GM10266 (cell line): ENCODE measurements around the gene SEMA3E.
"Not testable (repeated sequence)": the region's sequence is repeated elsewhere in the genome, so short reads cannot be mapped to it uniquely, and the experiment has no call there.

Source experiments
- DNase-seq: peaks from one replicate; pipeline ENCODE4 v3.0.0; 2012; ENCODE audit errors: extremely low spot score
- TF ChIP-seq, protein P1 (sequence below): IDR thresholded peaks from 2 replicates; pipeline ENCODE4 v1.5.1; 2012; ENCODE audit warnings: mild to moderate bottlenecking, low read depth; ENCODE audit not compliant: control insufficient read depth, insufficient read depth; ENCODE audit errors: missing control alignments

The SEMA3E gene

GRCh38 chr7:83465643-83466042 is 183.3 kb downstream of the SEMA3E start:
- DNase-seq = no peak
- TF ChIP-seq, protein P1, sequence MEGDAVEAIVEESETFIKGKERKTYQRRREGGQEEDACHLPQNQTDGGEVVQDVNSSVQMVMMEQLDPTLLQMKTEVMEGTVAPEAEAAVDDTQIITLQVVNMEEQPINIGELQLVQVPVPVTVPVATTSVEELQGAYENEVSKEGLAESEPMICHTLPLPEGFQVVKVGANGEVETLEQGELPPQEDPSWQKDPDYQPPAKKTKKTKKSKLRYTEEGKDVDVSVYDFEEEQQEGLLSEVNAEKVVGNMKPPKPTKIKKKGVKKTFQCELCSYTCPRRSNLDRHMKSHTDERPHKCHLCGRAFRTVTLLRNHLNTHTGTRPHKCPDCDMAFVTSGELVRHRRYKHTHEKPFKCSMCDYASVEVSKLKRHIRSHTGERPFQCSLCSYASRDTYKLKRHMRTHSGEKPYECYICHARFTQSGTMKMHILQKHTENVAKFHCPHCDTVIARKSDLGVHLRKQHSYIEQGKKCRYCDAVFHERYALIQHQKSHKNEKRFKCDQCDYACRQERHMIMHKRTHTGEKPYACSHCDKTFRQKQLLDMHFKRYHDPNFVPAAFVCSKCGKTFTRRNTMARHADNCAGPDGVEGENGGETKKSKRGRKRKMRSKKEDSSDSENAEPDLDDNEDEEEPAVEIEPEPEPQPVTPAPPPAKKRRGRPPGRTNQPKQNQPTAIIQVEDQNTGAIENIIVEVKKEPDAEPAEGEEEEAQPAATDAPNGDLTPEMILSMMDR = no peak

DNA sequence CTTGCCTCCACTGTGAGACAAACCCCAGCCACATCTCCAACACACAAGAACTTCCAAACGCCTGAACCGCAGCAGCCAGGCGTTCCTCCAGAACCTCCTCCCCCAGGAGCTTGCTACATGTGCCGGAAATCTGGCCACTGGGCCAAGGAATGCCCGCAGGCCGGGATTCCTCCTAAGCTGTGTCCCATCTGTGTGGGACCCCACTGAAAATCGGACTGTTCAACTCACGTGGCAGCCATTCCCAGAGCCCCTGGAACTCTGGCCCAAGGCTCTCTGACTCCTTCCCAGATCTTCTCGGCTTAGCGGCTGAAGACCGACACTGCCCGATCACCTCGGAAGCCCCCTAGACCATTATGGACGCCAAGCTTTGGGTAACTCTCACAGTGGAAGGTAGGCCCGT is 187.1 kb downstream of the SEMA3E start:
- not testable (repeated sequence) for DNase-seq

DNA sequence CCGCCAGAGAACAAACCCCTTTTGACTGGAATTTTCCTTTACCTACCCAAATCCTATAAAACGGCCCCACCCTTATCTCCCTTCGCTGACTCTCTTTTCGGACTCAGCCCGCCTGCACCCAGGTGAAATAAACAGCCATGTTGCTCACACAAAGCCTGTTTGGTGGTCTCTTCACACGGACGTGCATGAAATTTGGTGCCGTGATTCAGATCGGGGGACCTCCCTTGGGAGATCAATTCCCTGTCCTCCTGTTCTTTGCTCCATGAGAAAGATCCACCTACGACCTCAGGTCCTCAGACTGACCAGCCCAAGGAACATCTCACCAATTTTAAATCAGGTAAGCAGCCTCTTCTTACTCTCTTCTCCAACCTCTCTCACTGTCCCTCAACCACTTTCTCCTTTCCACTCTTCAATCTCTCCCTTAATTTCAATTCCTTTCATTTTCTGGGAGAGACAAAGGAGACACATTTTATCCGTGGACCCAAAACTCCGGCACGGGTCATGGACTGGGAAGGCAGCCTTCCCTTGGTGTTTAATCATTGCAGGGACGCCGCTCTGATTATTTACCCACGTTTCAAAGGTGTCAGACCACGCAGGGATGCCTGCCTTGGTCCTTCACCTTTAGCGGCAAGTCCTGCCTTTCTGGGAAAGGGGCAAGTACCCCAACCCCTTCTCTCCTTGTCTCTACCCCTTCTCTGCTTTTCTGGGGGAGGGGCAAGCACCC is 188.8 kb downstream of the SEMA3E start:
- DNase-seq = not testable (repeated sequence)

GRCh38 chr7:83459101-83459929 is 189.6 kb downstream of the SEMA3E start:
- DNase-seq = not testable (repeated sequence)

- DNase-seq = no peak
- TF ChIP-seq, protein P1 = no peak
Measured at GRCh38 chr7:83457022-83457892, 191.7 kb downstream of the SEMA3E start.

DNA sequence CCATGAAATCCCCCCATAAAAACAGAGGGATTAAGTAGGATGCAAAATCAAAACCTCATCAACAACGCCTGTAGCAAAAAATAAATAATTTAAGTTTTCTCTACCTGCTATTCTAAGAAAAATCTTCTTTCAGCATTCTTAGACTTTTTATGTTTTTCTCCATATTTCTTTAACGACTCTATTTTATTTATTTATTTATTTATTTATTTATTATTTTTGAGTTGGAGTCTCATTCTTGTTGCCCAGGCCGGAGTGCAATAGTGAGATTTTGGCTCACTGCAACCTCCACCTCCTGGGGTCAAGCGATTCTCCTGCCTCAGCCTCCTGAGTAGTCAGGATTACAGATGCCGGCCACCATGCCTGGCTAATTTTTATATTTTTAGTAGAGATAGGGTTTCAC is 192.5 kb downstream of the SEMA3E start:
- TF ChIP-seq, protein P1 = no peak
- DNase-seq = no peak

GRCh38 chr7:83455612-83456011 is 193.3 kb downstream of the SEMA3E start:
- no peak for DNase-seq
- TF ChIP-seq, protein P1 = no peak

DNA sequence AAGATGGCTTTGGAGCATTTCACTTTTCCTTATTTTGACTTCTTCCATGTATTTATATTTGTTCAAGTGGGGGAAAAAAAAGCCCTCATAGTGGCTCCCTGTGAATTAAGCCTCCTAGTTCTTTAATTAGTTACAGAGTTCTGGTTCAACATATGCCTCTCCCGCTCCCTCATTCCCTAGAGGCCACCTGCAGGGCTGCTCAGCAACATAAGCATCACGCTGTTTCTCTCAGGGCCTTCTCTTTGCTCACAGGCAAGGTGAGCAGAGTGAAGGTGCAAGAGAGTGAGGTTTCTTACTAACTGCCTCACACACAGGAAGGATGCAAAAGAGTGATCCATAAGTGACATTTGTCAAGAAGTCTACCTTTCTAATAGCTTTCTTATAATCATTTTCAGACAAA is 196.7 kb downstream of the SEMA3E start:
- no peak for DNase-seq
- TF ChIP-seq, protein P1 = no peak
